ENCODE measurements around the gene CDK10. TPM values are rescaled to one million over a fixed set of nuclear protein-coding genes. Genes with fewer than 3 reads are reported as not detected.

The CDK10 gene
- total and polyA plus RNA-seq, 7 donors = 23.0 to 47.8 (median 31.5) TPM

DNA sequence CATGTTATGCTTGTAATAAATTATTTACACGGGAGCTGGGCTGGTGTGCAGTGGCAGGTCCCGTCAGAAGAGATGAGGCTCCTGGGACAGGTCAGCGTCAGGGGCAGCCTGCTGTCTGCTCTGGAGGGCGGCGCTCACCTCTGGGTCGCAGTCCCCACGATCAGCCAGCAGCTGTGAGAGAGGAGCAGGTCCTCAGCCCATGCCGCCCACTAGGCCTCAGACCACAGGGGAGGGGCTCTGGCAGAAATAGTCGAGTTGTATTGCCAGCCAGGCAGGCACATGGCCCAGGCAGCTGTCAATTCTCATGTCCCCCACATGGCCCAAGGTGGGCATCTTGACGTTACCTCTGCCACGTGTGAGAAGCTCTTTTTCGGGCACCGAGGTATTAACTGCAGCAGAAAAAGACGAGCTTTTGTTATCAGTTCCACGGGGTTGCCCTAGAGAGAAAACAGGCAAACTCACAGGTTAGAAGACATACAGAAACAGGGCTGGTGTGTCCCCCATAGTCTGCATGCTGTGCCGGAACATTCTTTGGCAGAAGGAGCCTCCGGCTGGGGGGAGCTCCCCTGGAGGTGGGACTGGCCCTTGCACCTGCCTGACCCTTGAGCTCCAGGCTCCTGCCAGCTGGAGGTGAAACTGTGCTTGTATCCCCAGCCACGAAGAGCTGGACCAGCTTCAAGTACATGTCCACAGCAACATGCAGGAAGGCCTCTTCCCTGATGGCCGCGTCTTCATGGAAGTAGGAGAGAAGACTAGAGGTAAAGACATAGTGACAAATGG is 52.2 kb downstream of the CDK10 start:
- intact Hi-C loops (cut with DNase I) = no loop called here
- ATAC-seq (peak in 1 of 4 donors; percentile 17), DNase-seq (no peak)
- Histone ChIP-seq H3K4me3 (no peak overlapping the region), H3K27me3 (ENCODE audit: insufficient read depth in 3 of 3, low read length in 2 of 3) (no peaks in the 10 kb centered on the region), H3K9me3 (no peaks in the 10 kb centered on the region), H3K4me1 (no peaks in the 10 kb centered on the region), H3K27ac (no peak overlapping the region), H3K36me3 (ENCODE audit: insufficient read depth in 1 of 2, low read depth in 1 of 2) (peaks cover 6 to 75% of the 10 kb centered on the region in 2 donors)
- TF ChIP-seq CTCF (IDR thresholded peaks at IDR 0.05) = no peak
- WGBS, 3 donors = 65 to 74% (median 66%) methylated on average over 20 of the region's 20 CpGs

DNA sequence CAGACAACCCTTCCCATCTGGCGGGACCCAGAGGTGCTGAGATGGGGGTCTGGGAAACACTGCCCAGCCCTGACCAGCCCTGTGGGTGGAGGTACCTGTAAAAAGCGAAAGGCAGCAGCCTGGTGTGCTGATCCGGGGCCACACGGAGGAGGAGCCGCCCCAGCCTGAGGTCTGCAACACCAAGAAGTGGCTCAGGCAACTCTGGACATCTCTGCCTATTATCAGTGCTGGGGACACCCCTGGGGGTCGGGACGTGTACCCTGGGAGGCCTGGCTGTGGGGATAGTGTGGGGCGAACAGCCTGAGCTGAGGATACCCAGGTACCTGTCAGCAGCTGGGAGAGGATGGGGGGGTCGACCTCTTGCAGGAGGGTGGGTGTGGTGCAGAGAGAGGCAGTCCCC is 52.9 kb downstream of the CDK10 start:
- Histone ChIP-seq H3K36me3 (ENCODE audit: insufficient read depth in 1 of 2, low read depth in 1 of 2) (peaks cover 6 to 68% of the 10 kb centered on the region in 2 donors), H3K4me1 (no peaks in the 10 kb centered on the region), H3K27me3 (ENCODE audit: insufficient read depth in 3 of 3, low read length in 2 of 3) (no peaks in the 10 kb centered on the region), H3K9me3 (no peaks in the 10 kb centered on the region), H3K4me3 (no peak overlapping the region), H3K27ac (no peak overlapping the region)
- 89 to 93% (median 90%) methylated on average over 9 of the region's 9 CpGs for WGBS, 3 donors
- DNase-seq = no peak
- TF ChIP-seq CTCF (IDR thresholded peaks at IDR 0.05) = no peak
- ATAC-seq = no peak
- intact Hi-C loops (cut with DNase I) = no loop called here

GRCh38 chr16:89741342-89742014 is 55.0 kb downstream of the CDK10 start:
- H3K36me3 ChIP-seq (ENCODE audit: insufficient read depth in 1 of 2, low read depth in 1 of 2) = peaks cover 6 to 47% of the 10 kb centered on the region in 2 donors
- no peaks in the 10 kb centered on the region for H3K4me1 ChIP-seq
- no peak for TF ChIP-seq CTCF (IDR thresholded peaks at IDR 0.05)
- no peaks in the 10 kb centered on the region for H3K27me3 ChIP-seq (ENCODE audit: insufficient read depth in 3 of 3, low read length in 2 of 3)
- H3K4me3 ChIP-seq = no peak overlapping the region
- no peak overlapping the region for H3K27ac ChIP-seq
- ATAC-seq (peak in 3 of 4 donors; percentile 15 to 29 (median 24)), DNase-seq (no peak)
- H3K9me3 ChIP-seq = no peaks in the 10 kb centered on the region
- intact Hi-C loops (cut with DNase I) = no loop called here
- WGBS, 3 donors = 77 to 91% (median 81%) methylated on average over 11 of the region's 11 CpGs

DNA sequence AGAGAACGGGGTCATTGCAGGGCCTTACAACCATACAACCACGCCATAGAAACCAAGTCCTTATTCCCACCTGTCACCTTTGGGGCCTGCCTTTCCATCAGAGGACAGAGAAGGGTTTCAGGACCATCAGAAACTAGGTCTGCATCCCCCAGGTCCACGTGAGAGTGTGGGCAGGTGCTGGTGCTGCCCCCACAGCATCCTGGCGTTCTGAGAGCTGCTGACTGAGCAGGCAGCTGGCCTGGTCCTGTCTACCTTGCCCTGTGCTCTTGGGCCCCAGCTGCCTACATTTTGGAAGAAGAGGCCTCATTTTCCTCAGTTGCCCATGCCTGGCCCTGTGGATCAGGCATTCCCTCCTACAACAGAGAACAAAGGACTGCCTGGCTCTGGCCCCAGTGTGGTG is 56.5 kb downstream of the CDK10 start:
- H3K27me3 ChIP-seq (ENCODE audit: insufficient read depth in 3 of 3, low read length in 2 of 3) = no peaks in the 10 kb centered on the region
- 76 to 78% (median 77%) methylated on average over 4 of the region's 4 CpGs for WGBS, 3 donors
- no peak overlapping the region for H3K27ac ChIP-seq
- no peak for ATAC-seq
- DNase-seq = no peak
- no peak overlapping the region for H3K4me3 ChIP-seq
- H3K4me1 ChIP-seq = no peaks in the 10 kb centered on the region
- H3K36me3 ChIP-seq (ENCODE audit: insufficient read depth in 1 of 2, low read depth in 1 of 2) = peaks cover 0 to 33% of the 10 kb centered on the region in 2 donors
- intact Hi-C loops (cut with DNase I) = no loop called here
- TF ChIP-seq CTCF (IDR thresholded peaks at IDR 0.05) = no peak
- no peaks in the 10 kb centered on the region for H3K9me3 ChIP-seq
